ENCODE measurements around the gene RAB3A. TPM values are rescaled to one million over a fixed set of nuclear protein-coding genes. Genes with fewer than 3 reads are reported as not detected.

The RAB3A gene
- total and polyA plus RNA-seq, 12 donors = 7.8 to 36.3 (median 30.2) TPM

- Histone ChIP-seq H3K4me1 (peaks cover 7 to 21% (median 17%) of the 10 kb centered on the region in 9 donors), H3K4me3 (no peak overlapping the region), H3K27me3 (peaks cover 5 to 38% (median 32%) of the 10 kb centered on the region in 7 donors), H3K27ac (no peak overlapping the region), H3K36me3 (no peaks in the 10 kb centered on the region), H3K9me3 (no peaks in the 10 kb centered on the region)
- WGBS, 2 donors = 10 to 13% methylated on average over 31 to 33 of the region's 33 CpGs
- no peak for TF ChIP-seq CTCF (IDR thresholded peaks at IDR 0.05)
- DNase-seq = no peak
- intact Hi-C loops (cut with DNase I) = no loop called here
- ATAC-seq = no peak
These were observed 16.9 kb upstream of the RAB3A start for GRCh38 chr19:18220632-18221275.

- intact Hi-C loops (cut with DNase I) = no loop called here
- TF ChIP-seq CTCF (IDR thresholded peaks at IDR 0.05) = no peak
These were observed 16.2 kb upstream of the RAB3A start for GRCh38 chr19:18219911-18220631.

GRCh38 chr19:18218600-18218999, 14.8 kb upstream of the RAB3A start:
- no peak for TF ChIP-seq CTCF (IDR thresholded peaks at IDR 0.05)
- no peak for ATAC-seq
- Histone ChIP-seq H3K27ac (no peak overlapping the region), H3K36me3 (no peaks in the 10 kb centered on the region), H3K9me3 (no peaks in the 10 kb centered on the region), H3K4me3 (no peak overlapping the region), H3K27me3 (peaks cover 0 to 26% (median 20%) of the 10 kb centered on the region in 7 donors), H3K4me1 (peaks cover 0 to 3% (median 0%) of the 10 kb centered on the region in 9 donors)
- 87% methylated on average over 3 of the region's 3 CpGs for WGBS, 2 donors
- no peak for DNase-seq
- intact Hi-C loops (cut with DNase I) = no loop called here

More at GRCh38 chr19:18219911-18220631, 16.2 kb upstream of the RAB3A start:
- peaks cover 4 to 31% (median 25%) of the 10 kb centered on the region in 7 donors for H3K27me3 ChIP-seq
- H3K4me3 ChIP-seq = no peak overlapping the region
- no peaks in the 10 kb centered on the region for H3K9me3 ChIP-seq
- DNase-seq (no peak), ATAC-seq (no peak)
- no peaks in the 10 kb centered on the region for H3K36me3 ChIP-seq
- WGBS, 2 donors = 63 to 66% methylated on average over 28 of the region's 28 CpGs
- H3K4me1 ChIP-seq = peaks cover 4 to 14% (median 10%) of the 10 kb centered on the region in 9 donors
- H3K27ac ChIP-seq = no peak overlapping the region

GRCh38 chr19:18218159-18218558, 14.3 kb upstream of the RAB3A start:
- H3K4me1 ChIP-seq = peaks cover 0 to 3% (median 0%) of the 10 kb centered on the region in 9 donors
- WGBS, 2 donors = 88 to 89% methylated on average over 17 of the region's 17 CpGs
- no peak overlapping the region for H3K27ac ChIP-seq
- DNase-seq = no peak
- intact Hi-C loops (cut with DNase I) = no loop called here
- no peak for ATAC-seq
- no peaks in the 10 kb centered on the region for H3K36me3 ChIP-seq
- no peak overlapping the region for H3K4me3 ChIP-seq
- H3K9me3 ChIP-seq = no peaks in the 10 kb centered on the region
- TF ChIP-seq CTCF (IDR thresholded peaks at IDR 0.05) = no peak
- peaks cover 0 to 25% (median 20%) of the 10 kb centered on the region in 7 donors for H3K27me3 ChIP-seq
